ENCODE data around the gene SNX17. TPM values are rescaled to one million over a fixed set of nuclear protein-coding genes. Genes with fewer than 3 reads are reported as not detected.

The SNX17 gene
- total and polyA plus RNA-seq, 4 donors, result 66.2 to 112 (median 95.9) TPM

- Histone ChIP-seq H3K36me3 (ENCODE audit: control insufficient read depth, insufficient read depth, low read length) (peaks cover 46% of the 10 kb centered on the region), H3K27me3 (ENCODE audit: control insufficient read depth, insufficient read depth, low read length) (no peaks in the 10 kb centered on the region), H3K4me3 (ENCODE audit: low read depth, low read length) (no peak overlapping the region), H3K4me1 (ENCODE audit: control insufficient read depth, insufficient read depth, low read length) (peaks cover 4% of the 10 kb centered on the region), H3K9me3 (ENCODE audit: control insufficient read depth, insufficient read depth, low read length) (no peaks in the 10 kb centered on the region), H3K27ac (ENCODE audit: low read depth, low read length) (no peak overlapping the region)
- no peak for DNase-seq (ENCODE audit: low read depth in 4 of 6, low spot score in 6 of 6)
- WGBS (ENCODE audit: insufficient coverage), result 90% methylated on average over 2 of the region's 4 CpGs
Measured at GRCh38 chr2:27362678-27363420, 7.6 kb upstream of the SNX17 start.

GRCh38 chr2:27363933-27364332 lies 6.5 kb upstream of the SNX17 start:
- 94% methylated on average over 1 of the region's 2 CpGs for WGBS (ENCODE audit: insufficient coverage)

GRCh38 chr2:27369471-27370025 lies 868 bp upstream of the SNX17 start:
- H3K27ac ChIP-seq (ENCODE audit: low read depth, low read length), result peak overlapping the region; percentile 93
- peaks cover 25% of the 10 kb centered on the region for H3K4me1 ChIP-seq (ENCODE audit: control insufficient read depth, insufficient read depth, low read length)
- peaks cover 60% of the 10 kb centered on the region for H3K36me3 ChIP-seq (ENCODE audit: control insufficient read depth, insufficient read depth, low read length)
- H3K4me3 ChIP-seq (ENCODE audit: low read depth, low read length), result peak overlapping the region; percentile 91
- WGBS (ENCODE audit: insufficient coverage), result 2% methylated on average over 18 of the region's 18 CpGs
- no peaks in the 10 kb centered on the region for H3K9me3 ChIP-seq (ENCODE audit: control insufficient read depth, insufficient read depth, low read length)
- peak in 3 of 6 donors; percentile 38 to 85 (median 52) for DNase-seq (ENCODE audit: low read depth in 4 of 6, low spot score in 6 of 6)
- no peaks in the 10 kb centered on the region for H3K27me3 ChIP-seq (ENCODE audit: control insufficient read depth, insufficient read depth, low read length)

More at GRCh38 chr2:27363933-27364332, 6.5 kb upstream of the SNX17 start:
- peaks cover 4% of the 10 kb centered on the region for H3K4me1 ChIP-seq (ENCODE audit: control insufficient read depth, insufficient read depth, low read length)
- H3K9me3 ChIP-seq (ENCODE audit: control insufficient read depth, insufficient read depth, low read length), result no peaks in the 10 kb centered on the region
- H3K27me3 ChIP-seq (ENCODE audit: control insufficient read depth, insufficient read depth, low read length), result no peaks in the 10 kb centered on the region
- peaks cover 55% of the 10 kb centered on the region for H3K36me3 ChIP-seq (ENCODE audit: control insufficient read depth, insufficient read depth, low read length)
- no peak overlapping the region for H3K27ac ChIP-seq (ENCODE audit: low read depth, low read length)
- H3K4me3 ChIP-seq (ENCODE audit: low read depth, low read length), result no peak overlapping the region
- DNase-seq (ENCODE audit: low read depth in 4 of 6, low spot score in 6 of 6), result no peak

- H3K27me3 ChIP-seq (ENCODE audit: control insufficient read depth, insufficient read depth, low read length), result no peaks in the 10 kb centered on the region
- 3% methylated on average over 46 of the region's 46 CpGs for WGBS (ENCODE audit: insufficient coverage)
- peaks cover 25% of the 10 kb centered on the region for H3K4me1 ChIP-seq (ENCODE audit: control insufficient read depth, insufficient read depth, low read length)
- peak overlapping the region; percentile 91 for H3K4me3 ChIP-seq (ENCODE audit: low read depth, low read length)
- peaks cover 61% of the 10 kb centered on the region for H3K36me3 ChIP-seq (ENCODE audit: control insufficient read depth, insufficient read depth, low read length)
- peak in 1 of 6 donors; percentile 24 for DNase-seq (ENCODE audit: low read depth in 4 of 6, low spot score in 6 of 6)
- H3K9me3 ChIP-seq (ENCODE audit: control insufficient read depth, insufficient read depth, low read length), result no peaks in the 10 kb centered on the region
- peak overlapping the region; percentile 48 for H3K27ac ChIP-seq (ENCODE audit: low read depth, low read length)
Measured at GRCh38 chr2:27370816-27371620, 602 bp downstream of the SNX17 start.

- no peak overlapping the region for H3K27ac ChIP-seq (ENCODE audit: low read depth, low read length)
- DNase-seq (ENCODE audit: low read depth in 4 of 6, low spot score in 6 of 6), result no peak
- 95% methylated on average over 6 of the region's 6 CpGs for WGBS (ENCODE audit: insufficient coverage)
- no peak overlapping the region for H3K4me3 ChIP-seq (ENCODE audit: low read depth, low read length)
- H3K36me3 ChIP-seq (ENCODE audit: control insufficient read depth, insufficient read depth, low read length), result peaks cover 63% of the 10 kb centered on the region
- no peaks in the 10 kb centered on the region for H3K27me3 ChIP-seq (ENCODE audit: control insufficient read depth, insufficient read depth, low read length)
- no peaks in the 10 kb centered on the region for H3K9me3 ChIP-seq (ENCODE audit: control insufficient read depth, insufficient read depth, low read length)
- peaks cover 29% of the 10 kb centered on the region for H3K4me1 ChIP-seq (ENCODE audit: control insufficient read depth, insufficient read depth, low read length)
Measured at GRCh38 chr2:27372937-27373336, 2.5 kb downstream of the SNX17 start.

GRCh38 chr2:27373567-27373966 lies 3.2 kb downstream of the SNX17 start:
- Histone ChIP-seq H3K9me3 (ENCODE audit: control insufficient read depth, insufficient read depth, low read length) (no peaks in the 10 kb centered on the region), H3K4me3 (ENCODE audit: low read depth, low read length) (no peak overlapping the region), H3K36me3 (ENCODE audit: control insufficient read depth, insufficient read depth, low read length) (peaks cover 64% of the 10 kb centered on the region), H3K27ac (ENCODE audit: low read depth, low read length) (no peak overlapping the region), H3K4me1 (ENCODE audit: control insufficient read depth, insufficient read depth, low read length) (peaks cover 35% of the 10 kb centered on the region), H3K27me3 (ENCODE audit: control insufficient read depth, insufficient read depth, low read length) (no peaks in the 10 kb centered on the region)
- DNase-seq (ENCODE audit: low read depth in 4 of 6, low spot score in 6 of 6), result no peak
- 79% methylated on average over 2 of the region's 5 CpGs for WGBS (ENCODE audit: insufficient coverage)

- 94% methylated on average over 18 of the region's 20 CpGs for WGBS (ENCODE audit: insufficient coverage)
- H3K4me1 ChIP-seq (ENCODE audit: control insufficient read depth, insufficient read depth, low read length), result peaks cover 32% of the 10 kb centered on the region
Measured at GRCh38 chr2:27375513-27376099, 5.2 kb downstream of the SNX17 start.

GRCh38 chr2:27376151-27376865 lies 5.9 kb downstream of the SNX17 start:
- WGBS (ENCODE audit: insufficient coverage), result 89% methylated on average over 15 of the region's 16 CpGs
- no peaks in the 10 kb centered on the region for H3K27me3 ChIP-seq (ENCODE audit: control insufficient read depth, insufficient read depth, low read length)
- H3K9me3 ChIP-seq (ENCODE audit: control insufficient read depth, insufficient read depth, low read length), result no peaks in the 10 kb centered on the region
- peaks cover 66% of the 10 kb centered on the region for H3K36me3 ChIP-seq (ENCODE audit: control insufficient read depth, insufficient read depth, low read length)
- no peak for DNase-seq (ENCODE audit: low read depth in 4 of 6, low spot score in 6 of 6)
- H3K4me1 ChIP-seq (ENCODE audit: control insufficient read depth, insufficient read depth, low read length), result peaks cover 35% of the 10 kb centered on the region
- H3K27ac ChIP-seq (ENCODE audit: low read depth, low read length), result no peak overlapping the region
- no peak overlapping the region for H3K4me3 ChIP-seq (ENCODE audit: low read depth, low read length)

More at GRCh38 chr2:27375513-27376099, 5.2 kb downstream of the SNX17 start:
- Histone ChIP-seq H3K4me3 (ENCODE audit: low read depth, low read length) (no peak overlapping the region), H3K9me3 (ENCODE audit: control insufficient read depth, insufficient read depth, low read length) (no peaks in the 10 kb centered on the region), H3K36me3 (ENCODE audit: control insufficient read depth, insufficient read depth, low read length) (peaks cover 60% of the 10 kb centered on the region), H3K27me3 (ENCODE audit: control insufficient read depth, insufficient read depth, low read length) (no peaks in the 10 kb centered on the region), H3K27ac (ENCODE audit: low read depth, low read length) (no peak overlapping the region)
- no peak for DNase-seq (ENCODE audit: low read depth in 4 of 6, low spot score in 6 of 6)
